ENCODE measurements around the gene PRTG. TPM values are rescaled to one million over a fixed set of nuclear protein-coding genes. Genes with fewer than 3 reads are reported as not detected.

Gene PRTG
- total RNA-seq, 4 donors from 2014 or later = 2.1 to 12.8 (median 7.7) TPM

GRCh38 chr15:55721554-55722185 lies 21.3 kb downstream of the PRTG start:
- DNase-seq (ENCODE audit: low spot score in 2 of 2) = no peak
- H3K4me1 ChIP-seq = no peaks in the 10 kb centered on the region
- no peaks in the 10 kb centered on the region for H3K36me3 ChIP-seq
- H3K9me3 ChIP-seq = peaks cover 0 to 9% (median 0%) of the 10 kb centered on the region in 4 donors
- no peak overlapping the region for H3K27ac ChIP-seq
- 35 to 40% methylated on average over 3 of the region's 3 CpGs for WGBS, 2 donors
- TF ChIP-seq CTCF (IDR thresholded peaks at IDR 0.05) = no peak
- no peak for TF ChIP-seq POLR2A (IDR thresholded peaks at IDR 0.05)
- no peaks in the 10 kb centered on the region for H3K27me3 ChIP-seq
- H3K4me3 ChIP-seq = no peak overlapping the region

GRCh38 chr15:55715355-55716076 lies 27.4 kb downstream of the PRTG start:
- Histone ChIP-seq H3K4me3 (no peak overlapping the region), H3K27me3 (no peaks in the 10 kb centered on the region), H3K27ac (no peak overlapping the region), H3K4me1 (no peaks in the 10 kb centered on the region), H3K9me3 (no peaks in the 10 kb centered on the region), H3K36me3 (no peaks in the 10 kb centered on the region)
- 52 to 63% methylated on average over 6 of the region's 6 CpGs for WGBS, 2 donors
- DNase-seq (ENCODE audit: low spot score in 2 of 2) = no peak
- TF ChIP-seq CTCF (IDR thresholded peaks at IDR 0.05) (no peak), EP300 (IDR thresholded peaks at IDR 0.05) (no peak), POLR2A (IDR thresholded peaks at IDR 0.05) (no peak)

GRCh38 chr15:55714064-55714463 lies 28.9 kb downstream of the PRTG start:
- no peak for TF ChIP-seq POLR2A (IDR thresholded peaks at IDR 0.05)
- no peak for TF ChIP-seq CTCF (IDR thresholded peaks at IDR 0.05)
- TF ChIP-seq EP300 (IDR thresholded peaks at IDR 0.05) = no peak
- Histone ChIP-seq H3K4me1 (no peaks in the 10 kb centered on the region), H3K36me3 (no peaks in the 10 kb centered on the region), H3K9me3 (no peaks in the 10 kb centered on the region), H3K27ac (no peak overlapping the region), H3K4me3 (no peak overlapping the region), H3K27me3 (no peaks in the 10 kb centered on the region)
- WGBS, 2 donors = 15 to 51% methylated on average over 2 of the region's 2 CpGs
- no peak for DNase-seq (ENCODE audit: low spot score in 2 of 2)

- H3K4me3 ChIP-seq = no peak overlapping the region
- WGBS, 2 donors = 86 to 93% methylated on average over 2 of the region's 2 CpGs
- no peak overlapping the region for H3K27ac ChIP-seq
Observed at GRCh38 chr15:55712363-55712762, 30.6 kb downstream of the PRTG start.

More at GRCh38 chr15:55712363-55712762, 30.6 kb downstream of the PRTG start:
- TF ChIP-seq EP300 (IDR thresholded peaks at IDR 0.05) (no peak), CTCF (IDR thresholded peaks at IDR 0.05) (no peak), POLR2A (IDR thresholded peaks at IDR 0.05) (no peak)
- H3K36me3 ChIP-seq = no peaks in the 10 kb centered on the region
- no peaks in the 10 kb centered on the region for H3K27me3 ChIP-seq
- no peak for DNase-seq (ENCODE audit: low spot score in 2 of 2)
- H3K9me3 ChIP-seq = no peaks in the 10 kb centered on the region
- no peaks in the 10 kb centered on the region for H3K4me1 ChIP-seq
